ENCODE results near the gene LDB1.

GRCh38 chr10:102118867-102119266 lies 1.3 kb downstream of the LDB1 start:
- TF ChIP-seq CTCF (conservative IDR thresholded peaks at IDR 0.05): no peak
- TF ChIP-seq ZFX (IDR thresholded peaks at IDR 0.05): no peak

Measured in C4-2B (cell line).